OCI-LY7 (cell line): Measurements from ENCODE around the gene CABP4.

Experiments used
- CTCF ChIP-seq: fragments of 200-600 bp; sonication (generic); conservative IDR thresholded peaks from 2 replicates; pipeline ENCODE4 v1.5.1; 2014; ENCODE audit warnings: mild to moderate bottlenecking, antibody characterized with exemption, low read length, moderate library complexity, mixed read lengths
- EZH2phosphoT487 ChIP-seq: fragments of 200-600 bp; sonication (generic); IDR thresholded peaks from 2 replicates; pipeline ENCODE4 v1.6.1; 2018; ENCODE audit warnings: low read depth, borderline replicate concordance, mild to moderate bottlenecking, mixed run types, antibody characterized with exemption, low read length, moderate library complexity, mixed read lengths

GRCh38 chr11:67500831-67501715 is 45.9 kb downstream of the CABP4 start:
- TF ChIP-seq CTCF, result no peak
- no peak for TF ChIP-seq EZH2phosphoT487
